Activated gamma-delta T cell treated with Interleukin-2 at 50 U/mL for 16 hours (primary cell): Measurements from ENCODE around the gene GPR34.
"Not testable (repeated sequence)": the region's sequence is repeated elsewhere in the genome, so short reads cannot be mapped to it uniquely, and the experiment has no call there.

Experiments
- DNase-seq: peaks from one replicate; pipeline ENCODE4 v3.0.0-alpha.2; 2020

GPR34 gene

DNA sequence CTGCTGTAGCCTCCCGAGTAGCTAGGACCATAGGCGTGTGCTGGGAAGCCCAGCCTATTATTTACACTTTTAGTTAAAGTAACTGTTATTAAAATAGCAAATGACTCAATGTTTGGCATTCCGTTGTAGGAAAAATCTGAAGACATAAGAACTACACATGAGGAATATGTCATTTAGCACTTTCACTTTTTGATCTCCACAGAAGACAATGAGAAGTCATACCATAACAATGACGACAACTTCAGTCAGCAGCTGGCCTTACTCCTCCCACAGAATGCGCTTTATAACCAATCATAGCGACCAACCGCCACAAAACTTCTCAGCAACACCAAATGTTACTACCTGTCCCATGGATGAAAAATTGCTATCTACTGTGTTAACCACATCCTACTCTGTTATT is 6.7 kb downstream of the GPR34 start:
- peak; percentile 6 for DNase-seq

DNA sequence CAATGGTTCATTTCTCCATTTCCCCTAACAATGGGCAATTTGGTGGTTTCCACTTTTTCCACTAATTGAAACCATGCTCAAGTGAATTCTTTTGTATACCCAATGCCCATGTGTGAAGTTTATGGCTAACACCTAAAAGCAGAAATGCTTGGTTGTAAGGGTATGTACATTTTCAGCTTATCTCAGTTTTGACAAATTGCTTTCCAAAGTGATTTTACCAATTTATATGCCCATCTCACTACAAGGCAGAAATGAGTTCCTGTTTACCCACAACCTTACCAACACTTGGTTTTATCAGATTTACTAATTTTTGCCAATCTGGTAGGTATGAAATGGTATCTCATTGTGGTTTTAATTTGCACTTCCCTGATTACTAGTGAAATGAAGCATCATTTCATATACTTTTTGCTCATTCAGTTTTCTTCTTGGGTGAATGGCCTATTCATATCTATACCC is 14.8 kb downstream of the GPR34 start:
- DNase-seq = no peak

DNA sequence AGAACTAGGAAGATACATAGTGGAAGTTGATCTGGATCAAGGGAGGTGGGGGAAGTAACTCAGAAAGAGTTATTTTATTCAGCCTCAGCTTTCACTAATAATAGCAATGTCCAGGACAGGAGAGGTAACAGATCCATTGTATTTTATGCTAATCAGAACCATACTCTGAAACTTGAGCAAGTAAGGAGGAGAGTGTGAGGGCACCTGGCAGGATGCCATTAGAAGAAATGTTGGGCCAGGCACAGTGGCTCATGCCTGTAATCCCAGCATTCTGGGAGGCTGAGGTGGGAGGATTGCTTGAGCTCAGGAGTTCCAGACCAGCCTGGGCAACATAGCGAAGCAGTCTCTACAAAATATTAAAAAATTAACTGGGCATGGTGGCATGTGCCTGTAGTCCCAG is 16.3 kb downstream of the GPR34 start:
- DNase-seq = no peak

DNA sequence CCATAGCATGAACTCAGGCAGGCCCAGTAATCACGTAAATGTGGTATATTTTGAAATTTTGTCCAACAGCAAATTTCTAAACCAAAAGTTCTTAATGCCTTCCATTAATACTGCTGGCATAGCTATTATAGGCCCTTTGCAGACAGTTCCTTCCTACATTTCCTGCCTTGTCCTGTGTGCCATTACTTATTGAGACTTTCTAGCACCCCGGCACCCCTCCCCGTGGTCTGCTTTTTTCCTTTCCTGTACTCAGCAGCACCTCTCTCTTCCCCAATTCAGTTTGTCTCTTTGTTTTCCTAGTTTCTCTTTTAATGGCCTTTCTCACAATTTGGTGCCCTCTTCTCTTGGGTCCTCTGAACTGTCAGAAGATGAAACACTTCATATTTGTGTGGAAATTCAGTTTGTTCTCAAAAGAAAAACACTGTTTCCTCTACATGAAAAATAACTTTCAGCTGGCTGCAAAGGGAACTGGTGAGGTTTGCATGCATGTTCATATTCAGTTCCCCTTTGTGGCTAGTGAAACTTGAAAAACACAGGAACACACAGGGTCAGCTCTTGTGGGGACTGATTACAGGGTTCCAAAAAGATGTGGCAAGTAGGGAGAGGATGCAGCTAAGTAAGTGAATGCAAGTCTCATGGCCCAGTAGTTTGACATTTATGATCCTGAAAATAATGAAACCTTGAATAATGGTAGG is 17.1 kb downstream of the GPR34 start:
- no peak for DNase-seq

DNA sequence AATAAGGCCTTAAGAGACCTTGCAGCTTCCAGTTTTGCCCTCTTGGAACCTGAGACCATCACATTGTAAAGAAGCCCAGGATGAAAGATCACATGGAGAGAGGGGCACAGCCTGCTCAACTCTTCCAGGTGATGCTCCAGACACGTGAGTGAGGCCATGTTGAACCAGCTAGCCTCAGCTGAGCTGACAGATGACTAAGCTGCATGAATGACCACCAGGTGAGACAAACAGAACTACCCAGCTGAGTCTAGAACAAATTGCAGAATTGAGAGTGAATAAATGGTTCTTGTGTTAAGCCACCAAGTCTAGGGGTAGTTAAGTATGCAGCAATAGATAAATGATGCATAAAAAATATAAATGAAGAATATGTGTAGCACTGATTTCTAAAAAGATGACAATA is 18.4 kb downstream of the GPR34 start:
- DNase-seq = no peak

DNA sequence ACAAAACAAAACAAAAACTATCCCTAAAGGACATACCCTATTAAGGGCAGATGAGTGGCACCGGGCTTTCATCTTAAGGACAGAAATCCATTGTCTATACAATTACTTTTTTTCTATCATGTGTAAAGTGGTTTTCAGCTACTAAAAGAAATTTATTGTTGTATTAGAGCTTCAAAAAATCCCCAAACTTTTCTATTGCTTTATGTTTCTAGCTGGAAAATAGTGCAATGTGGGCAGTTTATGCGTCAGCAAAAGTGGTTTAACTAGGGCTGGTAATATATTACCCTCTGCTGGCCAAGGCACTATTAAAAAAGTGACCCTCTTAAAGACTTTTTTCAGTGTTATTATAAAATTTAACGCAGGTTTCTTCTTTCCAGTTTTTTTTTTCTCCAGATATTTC is 19.7 kb downstream of the GPR34 start:
- DNase-seq = no peak

DNA sequence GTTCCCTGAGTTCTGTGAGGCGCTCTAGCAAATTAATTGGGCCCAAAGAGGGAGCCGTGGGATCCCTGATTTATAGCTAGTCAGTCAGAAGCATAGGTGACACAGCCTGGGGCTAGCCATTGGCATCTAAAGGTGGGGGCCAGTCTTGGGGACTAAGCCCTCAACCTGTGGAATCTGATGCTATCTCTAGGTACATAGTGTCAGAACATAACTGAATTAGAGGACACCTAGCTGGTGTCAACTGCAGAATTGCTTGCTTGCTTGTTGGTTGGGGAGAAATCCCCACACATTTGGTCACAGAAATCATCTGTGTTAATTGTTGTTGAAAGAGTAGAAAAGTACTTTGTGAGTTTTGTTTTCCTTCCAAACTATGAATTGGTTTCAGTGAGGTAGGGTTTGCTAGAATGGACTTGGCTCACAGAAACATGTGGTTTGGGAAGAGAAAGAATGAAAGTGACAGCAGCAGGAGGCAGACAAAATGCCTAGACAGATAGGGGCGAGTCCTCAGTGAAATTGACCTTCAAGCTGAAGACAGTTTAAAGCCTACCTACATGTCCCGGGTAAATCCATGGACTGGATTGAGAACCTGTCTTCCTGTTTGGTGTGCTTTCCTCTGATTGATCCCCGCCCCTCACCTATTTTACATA is 22.4 kb downstream of the GPR34 start:
- no peak for DNase-seq

DNA sequence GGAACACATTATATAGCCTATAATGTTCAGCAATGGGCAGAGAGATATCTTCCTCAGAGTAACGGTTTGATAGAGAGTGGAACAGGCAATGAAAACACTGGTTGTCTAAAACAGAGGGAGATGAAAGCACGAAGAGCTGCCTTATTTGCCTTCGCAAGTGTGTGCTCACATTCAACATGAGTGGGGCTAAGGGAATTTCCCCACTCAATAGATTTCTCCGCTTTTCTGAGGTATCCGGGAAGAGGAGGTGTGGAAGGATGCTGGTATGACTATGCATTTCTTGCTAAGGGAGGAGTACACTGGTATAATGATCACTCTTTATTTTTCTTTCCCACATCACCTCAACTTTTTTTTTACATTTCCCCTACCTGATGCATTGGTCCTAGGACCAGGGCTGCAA is 27.4 kb downstream of the GPR34 start:
- DNase-seq = no peak

DNA sequence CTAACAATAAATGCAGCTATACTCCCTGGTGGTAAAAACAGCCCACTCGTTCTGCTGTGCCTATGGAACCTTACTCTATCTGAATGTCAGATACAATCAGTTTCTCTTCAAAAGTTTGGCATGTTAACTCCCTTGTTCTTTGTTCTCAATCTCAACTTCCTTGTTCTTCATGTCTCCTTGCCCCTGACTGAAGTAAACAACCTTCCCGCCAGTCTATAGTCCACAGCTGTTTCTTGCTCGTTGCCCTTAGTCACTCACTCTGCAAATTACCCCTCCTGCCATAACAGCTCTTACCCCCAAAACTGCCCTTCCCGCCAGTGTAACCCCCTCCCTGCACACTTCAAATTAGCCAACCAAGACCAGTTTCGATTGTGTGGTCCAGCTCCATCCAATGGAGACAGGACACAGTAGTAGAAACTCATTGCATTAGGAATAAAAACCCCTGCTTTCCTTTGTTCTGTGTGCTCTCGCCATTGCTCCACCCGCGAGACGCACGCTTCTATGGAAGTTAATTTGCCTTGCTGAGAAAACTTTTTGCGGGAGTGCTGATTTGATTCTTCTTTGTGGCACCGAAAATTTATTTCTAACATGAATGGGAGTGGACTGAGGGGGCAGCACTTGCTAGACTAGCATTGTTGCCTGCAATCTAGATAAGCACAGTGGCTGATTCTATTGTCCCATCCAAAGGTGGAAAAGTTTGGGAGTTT is 28.1 kb downstream of the GPR34 start:
- no peak for DNase-seq

DNA sequence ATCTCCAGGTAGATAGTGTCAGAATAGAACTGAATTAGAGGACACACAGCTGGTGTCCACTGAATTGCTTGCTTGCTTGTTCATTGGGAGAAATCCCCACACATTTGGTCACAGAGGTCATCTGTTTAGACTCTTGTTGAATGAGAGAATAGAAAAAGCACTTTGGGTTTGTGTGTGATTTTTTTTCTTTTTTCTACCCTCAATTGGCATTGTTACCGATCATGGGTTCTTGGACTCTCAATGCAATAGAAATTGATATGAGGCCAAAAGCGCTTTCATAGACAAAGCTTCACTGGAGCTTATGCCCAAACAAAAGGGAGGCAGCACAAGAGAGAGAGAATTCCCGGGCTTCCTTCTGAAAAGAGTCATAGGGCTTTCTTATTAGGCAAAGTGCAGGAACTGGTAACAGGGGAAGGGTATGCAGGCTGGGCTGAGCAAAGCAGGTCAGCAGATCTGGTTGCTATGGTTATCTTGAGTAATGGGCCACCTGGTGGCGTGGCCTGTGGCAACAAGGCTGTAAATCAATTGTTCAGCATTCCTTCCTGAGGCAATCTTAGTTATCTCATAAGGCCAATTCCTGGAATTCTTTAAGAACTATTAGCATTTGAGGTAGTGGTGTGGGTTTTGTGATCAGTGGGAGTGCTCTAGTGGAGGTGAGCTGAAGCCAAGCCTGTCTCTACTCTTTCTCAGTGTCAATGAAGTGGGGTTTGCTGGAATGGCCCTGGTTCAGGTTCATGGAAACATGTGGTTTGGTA is 29.9 kb downstream of the GPR34 start:
- DNase-seq = no peak

DNA sequence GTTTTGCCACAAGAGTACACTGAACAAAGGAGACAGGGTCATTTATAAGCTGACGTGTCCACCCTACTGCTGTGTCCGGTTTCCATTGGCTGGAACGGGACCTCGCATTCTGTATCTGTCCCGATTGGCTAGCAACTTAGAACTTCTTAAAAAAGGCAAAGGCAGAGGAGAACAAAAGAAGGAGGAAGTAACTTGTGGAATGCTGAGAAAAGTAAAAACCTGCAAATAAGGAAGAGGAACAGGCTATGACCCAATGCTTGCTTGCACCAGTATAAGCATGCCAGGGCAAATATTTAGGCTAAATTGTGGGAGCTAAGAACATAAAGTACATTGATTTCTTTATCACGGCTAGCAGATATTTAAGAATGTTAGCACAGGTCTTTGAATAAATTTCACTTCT is 30.8 kb downstream of the GPR34 start:
- DNase-seq = not testable (repeated sequence)

DNA sequence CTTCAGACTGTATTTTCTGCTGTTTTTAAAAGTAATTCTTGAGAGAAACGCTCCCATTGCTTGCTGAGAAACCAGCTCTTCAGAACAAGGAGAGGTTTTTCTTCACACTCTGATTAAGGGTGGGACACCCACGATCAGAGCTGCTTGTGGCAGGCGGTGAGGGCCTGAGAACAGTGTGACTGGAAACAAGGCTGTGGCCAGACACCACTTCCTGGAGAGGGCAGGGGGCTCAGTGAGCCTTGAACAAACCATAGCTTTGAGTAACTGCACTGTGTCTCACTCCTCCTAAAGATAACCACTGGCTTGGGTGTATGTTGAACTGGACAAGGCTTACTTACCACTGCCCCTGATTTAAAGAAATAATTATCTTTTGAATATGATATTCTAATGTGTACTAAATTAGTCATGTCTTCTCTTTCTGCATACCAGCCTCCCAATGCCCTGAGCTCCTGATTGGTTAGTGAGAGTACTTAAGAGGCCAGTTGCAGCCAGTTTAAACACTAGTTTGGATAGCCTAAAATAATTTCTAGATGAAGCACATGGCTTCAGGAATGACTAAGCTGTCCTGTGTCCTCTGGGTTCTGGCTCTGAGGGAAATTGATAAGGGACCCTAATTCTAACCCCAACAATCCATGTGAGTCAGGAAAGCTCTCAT is 31.5 kb downstream of the GPR34 start:
- DNase-seq = peak; percentile 54

DNA sequence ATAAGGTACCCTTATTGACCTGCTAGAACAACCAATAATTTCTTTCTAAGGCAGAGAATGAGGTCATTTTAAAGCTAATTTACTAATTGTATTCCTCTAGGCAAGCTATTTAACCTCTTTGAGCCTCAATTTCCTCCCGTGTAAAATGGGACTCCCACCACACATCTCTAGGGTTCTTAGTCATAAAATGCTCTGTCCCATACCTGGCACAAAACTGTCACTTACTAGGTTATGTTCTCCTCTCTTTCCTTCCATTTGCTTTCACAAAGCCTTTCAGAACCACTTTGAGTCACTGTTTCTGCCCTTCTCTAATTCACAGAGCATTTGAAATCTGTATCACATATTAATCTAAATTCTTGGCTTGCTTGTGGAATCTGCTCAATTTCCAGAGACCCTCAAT is 32.8 kb downstream of the GPR34 start:
- no peak for DNase-seq

DNA sequence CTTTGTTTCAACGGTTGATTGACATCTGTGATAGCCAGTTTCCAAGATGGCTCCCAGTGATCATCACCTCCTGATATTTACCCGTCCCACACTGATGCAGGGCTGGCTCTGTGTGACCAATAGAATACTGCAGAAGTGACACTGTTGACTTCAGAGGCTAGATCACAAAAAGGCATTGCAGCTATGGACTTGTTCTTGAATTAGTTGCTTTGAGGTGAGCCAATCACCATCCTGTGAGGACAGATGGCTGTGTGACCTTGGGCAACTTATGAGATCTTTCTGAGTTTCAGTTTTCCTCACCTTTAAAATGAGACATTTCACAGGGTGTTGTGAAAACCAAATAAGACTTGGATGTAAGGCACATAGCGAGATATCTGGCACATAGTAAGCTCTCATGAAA is 33.4 kb downstream of the GPR34 start:
- DNase-seq = no peak

DNA sequence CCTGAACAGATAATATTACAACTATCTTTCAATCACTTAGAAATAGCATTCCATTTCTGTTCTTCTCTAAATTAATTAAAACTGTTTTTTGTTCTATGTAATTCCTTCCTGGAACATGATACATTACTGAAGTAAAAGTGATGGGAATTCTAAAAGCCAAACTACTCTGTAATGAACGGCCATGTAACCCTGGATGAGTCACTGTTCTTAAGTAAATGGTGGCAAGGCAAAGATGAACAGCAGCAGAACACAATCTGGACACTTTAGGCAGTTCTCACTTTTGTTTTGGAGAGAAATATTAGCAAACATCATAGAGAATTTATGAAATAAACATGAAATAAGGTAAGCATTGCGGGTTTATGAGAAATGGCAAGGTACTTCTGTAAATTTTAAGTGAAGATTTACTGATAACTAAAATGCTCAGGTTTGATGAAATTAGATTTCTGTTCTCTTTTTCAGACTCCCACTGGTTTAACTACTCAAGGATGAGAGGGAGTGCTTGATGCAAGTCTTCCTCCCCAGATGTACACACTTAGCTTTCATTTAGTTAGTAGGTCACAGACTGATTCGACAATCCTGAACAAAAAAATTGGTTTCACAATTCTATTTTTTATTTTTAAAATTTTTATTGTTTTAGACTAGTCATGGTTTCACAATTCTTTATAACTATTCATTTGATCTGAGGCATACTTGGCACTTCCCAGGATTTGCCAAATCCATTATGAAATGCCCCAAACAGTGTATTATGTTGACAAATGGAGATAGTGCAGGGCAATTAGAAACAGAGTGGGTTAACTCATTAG is 34.2 kb downstream of the GPR34 start:
- no peak for DNase-seq

DNA sequence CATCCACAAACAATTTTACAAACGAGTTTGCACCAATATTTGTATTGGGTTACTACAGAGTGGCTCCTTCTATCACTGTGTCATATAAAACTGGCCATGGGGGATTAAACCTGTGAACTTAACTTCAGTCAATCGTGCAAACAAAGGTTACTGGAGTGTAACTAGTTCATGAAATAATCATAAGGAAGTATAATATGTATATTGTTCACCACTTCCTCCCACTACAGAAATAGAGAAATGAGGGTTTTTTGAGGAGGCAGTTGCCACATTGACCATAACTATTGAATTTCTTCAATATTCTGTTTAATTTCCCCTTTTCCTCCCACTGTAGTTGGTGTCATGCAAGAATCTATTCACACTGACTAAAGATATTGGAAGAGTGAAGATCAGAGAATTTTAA is 35.1 kb downstream of the GPR34 start, which contains the start of gene GPR82:
TSS of gene GPR82 (plus strand) at position 356 of the 400 bp plus-strand sequence. CDS start 2,846 bp downstream, outside the sequence.
- DNase-seq = no peak

DNA sequence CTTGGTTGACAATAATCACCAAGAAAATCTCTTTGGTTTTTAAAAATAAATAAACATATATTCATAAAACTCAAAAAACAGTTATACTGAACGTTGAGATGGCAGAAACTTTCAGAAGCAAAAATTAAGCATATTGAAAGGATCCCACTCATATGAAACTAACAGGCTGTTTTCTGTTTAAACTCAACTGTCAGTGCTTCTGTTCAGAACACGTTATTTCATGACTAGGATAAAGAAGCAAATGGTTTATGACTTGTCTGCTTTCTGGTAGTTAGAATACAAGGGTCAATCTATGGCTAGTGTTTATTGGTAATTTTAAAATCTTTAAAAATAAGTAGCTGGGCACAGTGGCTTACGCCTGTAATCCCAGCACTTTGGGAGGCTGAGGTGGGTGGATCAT is 39.4 kb downstream of the GPR34 start:
- no peak for DNase-seq

DNA sequence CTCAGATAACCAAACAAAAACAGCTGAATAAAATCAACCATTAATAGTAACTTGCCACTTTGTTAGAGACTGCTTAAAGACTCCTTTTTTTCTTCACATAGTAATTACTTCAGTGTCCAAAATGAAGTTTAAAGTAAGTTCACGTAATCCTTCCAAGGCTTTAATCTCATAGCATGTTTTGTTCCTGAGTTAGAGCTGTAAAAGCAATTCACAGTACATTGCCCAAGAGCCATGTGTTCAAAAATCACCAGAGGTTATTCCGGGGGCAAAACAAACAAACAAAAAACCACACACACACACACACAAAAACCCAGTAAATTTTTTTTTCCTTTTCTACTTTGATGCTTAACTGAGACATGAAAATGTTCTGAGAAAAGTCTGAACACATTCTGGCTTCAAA is 41.3 kb downstream of the GPR34 start:
- no peak for DNase-seq

DNA sequence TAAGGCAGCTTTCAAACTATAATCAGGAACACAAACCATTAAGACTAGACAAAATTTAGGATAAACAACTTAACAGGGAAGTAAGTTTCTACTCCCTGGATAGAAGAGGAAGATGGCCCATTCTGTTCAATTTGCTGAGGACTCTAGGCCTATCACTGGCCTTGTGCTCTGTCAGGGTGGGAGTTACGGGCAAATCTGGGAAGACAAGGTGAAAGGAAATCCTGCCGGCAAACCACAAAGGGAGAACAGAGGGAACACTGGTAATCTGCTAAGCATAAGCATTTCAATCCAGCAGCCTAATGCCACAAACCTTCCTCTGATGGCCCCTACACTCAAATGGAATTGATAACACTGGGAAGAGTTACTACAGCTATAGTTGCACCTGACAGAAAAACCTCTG is 43.5 kb downstream of the GPR34 start:
- DNase-seq = no peak

DNA sequence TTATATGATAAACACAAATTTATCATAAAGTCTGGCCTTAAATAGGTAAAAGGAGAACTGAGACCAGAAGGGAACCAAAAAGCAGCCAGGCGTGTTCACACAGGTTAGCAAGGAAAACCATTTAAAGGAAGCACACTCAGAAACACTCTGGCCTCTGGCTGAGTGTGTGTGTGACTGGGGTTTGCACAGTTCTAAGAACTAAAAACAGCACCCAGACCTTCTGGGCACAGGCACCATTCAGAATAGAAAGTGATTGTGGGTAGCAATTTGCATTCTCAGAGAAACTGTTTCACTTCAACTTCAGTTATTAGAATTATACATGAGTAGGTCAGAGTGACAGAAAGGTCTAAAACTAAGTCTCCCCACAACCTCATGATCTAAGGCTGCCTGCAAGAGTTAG is 45.2 kb downstream of the GPR34 start:
- no peak for DNase-seq

DNA sequence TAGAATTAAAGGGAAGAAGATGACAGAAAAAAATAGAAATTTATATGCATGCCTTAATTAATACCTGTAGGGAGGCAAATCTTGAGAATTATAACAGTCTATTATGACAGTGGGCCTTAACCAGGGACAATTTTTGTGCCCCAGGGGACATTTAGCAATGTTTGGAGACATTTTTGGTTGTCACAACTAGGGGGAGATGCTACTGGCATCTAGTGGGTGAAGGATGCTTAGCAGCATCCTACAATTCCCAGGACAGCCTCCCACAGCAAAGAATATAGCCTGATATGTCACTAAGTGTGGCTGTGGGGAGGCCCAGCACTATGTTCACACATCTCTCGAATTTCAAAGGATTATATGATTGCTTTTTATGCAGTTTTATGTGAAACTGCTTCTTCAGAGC is 45.8 kb downstream of the GPR34 start:
- DNase-seq = no peak

DNA sequence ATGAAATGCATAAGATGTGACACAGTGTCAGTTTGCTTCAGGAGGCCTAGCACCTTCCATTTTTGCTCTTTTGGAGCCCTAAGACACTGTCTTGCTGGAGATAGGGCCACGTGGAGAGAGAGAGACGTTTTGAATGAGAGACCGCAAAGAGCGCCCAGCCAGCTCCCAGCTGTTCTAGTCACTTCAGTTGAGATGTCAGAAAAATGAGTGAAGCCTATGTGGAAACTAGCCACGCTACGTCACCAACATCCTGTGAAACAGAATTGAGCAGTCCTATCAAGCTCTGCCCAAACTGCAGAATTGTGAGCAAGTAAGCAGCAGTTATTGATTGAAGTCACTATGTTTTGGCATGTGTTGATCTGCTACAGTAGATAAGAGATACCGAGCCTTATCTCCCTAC is 48.3 kb downstream of the GPR34 start:
- DNase-seq = peak; percentile 21
